AG04450 (cell line): ENCODE measurements around the gene SLC12A7. TPM values are rescaled to one million over a fixed set of nuclear protein-coding genes. Genes with fewer than 3 reads are reported as not detected.
"Not testable (repeated sequence)": the region's sequence is repeated elsewhere in the genome, so short reads cannot be mapped to it uniquely, and the experiment has no call there.

Experiments
- CTCF ChIA-PET: fragments of 300-600, 350-600 bp; formaldehyde crosslinking; extraction: SDS; loops from one replicate; lab custom pipeline; 2022; ENCODE audit warnings: antibody characterized with exemption, inconsistent platforms; lab: Charles Lee
- POLR2A ChIA-PET: fragments of 350-600 bp; formaldehyde crosslinking; extraction: SDS; loops from one replicate; lab custom pipeline; 2021; ENCODE audit warnings: antibody characterized with exemption, inconsistent platforms; lab: Yijun Ruan, JAX
- DNase-seq: peaks from one replicate; pipeline ENCODE4 v3.0.0-alpha.2; 2011; ENCODE audit warnings: low read depth, low spot score
- H3K27ac ChIP-seq: one replicate; pipeline ENCODE4 v1.5.1; 2012; ENCODE audit warnings: low read depth, low read length, control low read depth
- H3K27me3 ChIP-seq: one replicate; pipeline ENCODE4 v1.6.0; 2012; ENCODE audit warnings: low read length; ENCODE audit not compliant: control insufficient read depth, insufficient read depth
- H3K4me3 ChIP-seq: 2 replicates; pipeline ENCODE4 v1.5.1; 2011; ENCODE audit warnings: mild to moderate bottlenecking, low read depth, low read length, control low read depth
- H3K9me3 ChIP-seq: 2 replicates; pipeline ENCODE4 v1.5.1; 2012; ENCODE audit warnings: low read length; ENCODE audit not compliant: control insufficient read depth, insufficient read depth
- polyA plus RNA-seq: library from polyadenylated mRNA; depleted of rRNA; stranded (reverse); fragments of >200 nt; gene quantifications from 2 replicates; pipeline ENCODE4 v1.2.3, GENCODE V29; 2011
- TF ChIP-seq, protein P1 (sequence below): IDR thresholded peaks from 2 replicates; pipeline ENCODE4 v1.5.1; 2011; ENCODE audit warnings: low read depth, low read length, control low read depth, inconsistent platforms

Gene SLC12A7
- polyA plus RNA-seq, 1 experiment: 0.56 TPM

DNA sequence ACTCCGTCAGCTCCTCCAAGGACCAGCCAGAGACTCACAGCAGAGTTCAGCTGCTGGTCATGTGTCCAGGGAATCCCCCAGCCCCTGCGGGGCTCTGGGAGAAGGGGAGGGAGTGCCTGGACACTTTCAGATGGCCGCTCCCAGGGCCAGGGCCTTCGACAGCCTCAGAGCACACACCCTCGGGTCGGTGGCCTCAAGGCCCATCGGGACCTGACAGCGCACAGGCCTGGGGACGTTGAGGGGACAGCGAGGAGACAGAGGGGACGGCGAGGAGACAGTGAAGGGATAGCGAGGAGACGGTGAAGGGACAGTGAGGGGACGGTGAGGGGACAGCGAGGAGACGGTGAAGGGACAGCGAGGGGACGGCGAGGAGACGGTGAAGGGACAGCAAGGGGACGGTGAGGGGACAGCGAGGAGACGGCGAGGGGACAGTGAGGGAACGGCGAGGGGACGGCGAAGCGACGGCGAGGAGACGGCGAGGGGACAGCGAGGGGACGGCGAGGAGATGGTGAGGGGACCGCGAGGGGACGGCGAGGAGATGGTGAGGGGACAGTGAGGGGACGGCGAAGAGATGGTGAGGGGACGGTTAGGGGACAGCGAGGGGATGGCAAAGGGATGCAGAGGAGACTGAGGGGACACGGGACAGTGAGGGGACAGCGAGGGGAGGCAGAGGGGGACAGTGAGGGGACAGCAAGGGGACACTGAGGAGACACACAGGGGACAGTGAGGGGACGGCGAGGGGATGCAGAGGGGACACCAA, 47.3 kb downstream of the SLC12A7 start:
- no peak overlapping the region for H3K4me3 ChIP-seq
- no peak for DNase-seq
- ChIA-PET CTCF (no interaction called here), POLR2A (no interaction called here)
- no peaks in the 10 kb centered on the region for H3K27me3 ChIP-seq
- no peak overlapping the region for H3K27ac ChIP-seq
- peaks cover 69% of the 10 kb centered on the region for H3K9me3 ChIP-seq
- TF ChIP-seq, protein P1, sequence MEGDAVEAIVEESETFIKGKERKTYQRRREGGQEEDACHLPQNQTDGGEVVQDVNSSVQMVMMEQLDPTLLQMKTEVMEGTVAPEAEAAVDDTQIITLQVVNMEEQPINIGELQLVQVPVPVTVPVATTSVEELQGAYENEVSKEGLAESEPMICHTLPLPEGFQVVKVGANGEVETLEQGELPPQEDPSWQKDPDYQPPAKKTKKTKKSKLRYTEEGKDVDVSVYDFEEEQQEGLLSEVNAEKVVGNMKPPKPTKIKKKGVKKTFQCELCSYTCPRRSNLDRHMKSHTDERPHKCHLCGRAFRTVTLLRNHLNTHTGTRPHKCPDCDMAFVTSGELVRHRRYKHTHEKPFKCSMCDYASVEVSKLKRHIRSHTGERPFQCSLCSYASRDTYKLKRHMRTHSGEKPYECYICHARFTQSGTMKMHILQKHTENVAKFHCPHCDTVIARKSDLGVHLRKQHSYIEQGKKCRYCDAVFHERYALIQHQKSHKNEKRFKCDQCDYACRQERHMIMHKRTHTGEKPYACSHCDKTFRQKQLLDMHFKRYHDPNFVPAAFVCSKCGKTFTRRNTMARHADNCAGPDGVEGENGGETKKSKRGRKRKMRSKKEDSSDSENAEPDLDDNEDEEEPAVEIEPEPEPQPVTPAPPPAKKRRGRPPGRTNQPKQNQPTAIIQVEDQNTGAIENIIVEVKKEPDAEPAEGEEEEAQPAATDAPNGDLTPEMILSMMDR: no peak

GRCh38 chr5:1063661-1064382, 48.0 kb downstream of the SLC12A7 start:
- Histone ChIP-seq H3K27ac (no peak overlapping the region), H3K9me3 (peaks cover 70% of the 10 kb centered on the region), H3K27me3 (no peaks in the 10 kb centered on the region), H3K4me3 (no peak overlapping the region)
- ChIA-PET POLR2A (no interaction called here), CTCF (no interaction called here)
- DNase-seq: no peak
- TF ChIP-seq, protein P1: no peak

DNA sequence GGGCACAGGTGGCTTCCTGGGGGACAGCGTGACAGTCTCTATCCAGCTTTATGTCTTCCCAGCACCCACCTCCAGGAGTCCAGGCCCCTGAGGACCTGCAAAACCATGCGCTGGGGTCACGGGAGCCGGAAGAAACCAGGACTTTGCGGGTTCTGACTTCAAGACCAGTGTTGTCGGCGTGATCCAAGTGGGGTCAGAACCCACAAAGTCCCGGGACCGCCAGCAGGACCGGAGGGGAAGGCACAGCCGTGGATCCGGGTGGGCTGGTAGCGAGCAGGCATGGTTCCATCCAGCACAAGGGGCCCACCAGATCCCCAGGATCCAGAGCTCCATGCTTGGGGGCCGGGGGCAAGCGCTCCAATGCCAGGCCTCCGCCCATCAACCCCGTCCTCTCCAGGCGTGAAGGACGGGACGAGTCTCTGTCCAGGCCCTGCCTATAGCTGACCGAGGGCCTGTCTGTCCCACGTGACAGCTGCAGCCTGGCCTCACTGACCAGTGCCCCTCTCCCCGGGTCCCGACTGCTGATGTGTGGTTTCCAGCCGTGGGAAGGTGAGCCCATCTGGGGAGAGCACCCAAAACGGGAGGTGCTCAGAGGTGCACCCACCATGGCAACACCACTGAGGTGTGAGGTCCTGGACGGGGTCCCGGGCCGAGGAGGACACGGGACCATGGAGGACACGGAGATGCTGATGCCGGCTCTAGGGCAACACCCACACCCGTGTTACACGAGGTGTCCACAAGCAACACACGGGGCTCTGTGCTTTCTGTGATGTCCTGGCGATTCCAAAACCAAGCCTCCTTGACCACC, 48.9 kb downstream of the SLC12A7 start:
- Histone ChIP-seq H3K27ac (no peak overlapping the region), H3K27me3 (no peaks in the 10 kb centered on the region), H3K9me3 (peaks cover 73% of the 10 kb centered on the region), H3K4me3 (no peak overlapping the region)
- CTCF ChIA-PET: no interaction called here
- TF ChIP-seq, protein P1: no peak
- POLR2A ChIA-PET: no interaction called here
- DNase-seq: no peak

GRCh38 chr5:1061916-1062315, 49.9 kb downstream of the SLC12A7 start:
- CTCF ChIA-PET: no interaction called here
- TF ChIP-seq, protein P1: no peak
- Histone ChIP-seq H3K9me3 (peaks cover 79% of the 10 kb centered on the region), H3K4me3 (no peak overlapping the region), H3K27me3 (no peaks in the 10 kb centered on the region), H3K27ac (no peak overlapping the region)
- POLR2A ChIA-PET: no interaction called here
- no peak for DNase-seq

- H3K27ac ChIP-seq, POLR2A ChIA-PET, CTCF ChIA-PET, H3K4me3 ChIP-seq, DNase-seq, H3K27me3 ChIP-seq: not testable (repeated sequence)
- peaks cover 82% of the 10 kb centered on the region for H3K9me3 ChIP-seq
These were observed 50.6 kb downstream of the SLC12A7 start for GRCh38 chr5:1061292-1061691.
